Stimulated activated naive B cell treated with anti-CD40 and anti-IgM and Interleukin-4, amounts not matched to agents 10 μg/mL and 1 μg/mL and 100 μg/mL, for 72 hours (primary cell): ENCODE results near the gene OCA2.

ENCODE experiments used
- ATAC-seq, 2 donors: fragments of 150-1000 bp; cut with Tn5 transposase; replicated peaks; 2 replicates each; pipeline ENCODE4 v1.10.0; 2021; ENCODE audit warnings: moderate library complexity in 1 of 2
- DNase-seq: peaks from one replicate; pipeline ENCODE4 v3.0.0; 2021
- H3K27ac Mint-ChIP-seq: one replicate; pipeline ENCODE4 v1.8.0; 2022; ENCODE audit warnings: mild to moderate bottlenecking, mixed read lengths
- H3K27me3 Mint-ChIP-seq, 2 donors: one replicate each; pipeline ENCODE4 v1.8.0; 2022; ENCODE audit warnings: mixed read lengths in 2 of 2
- H3K36me3 Mint-ChIP-seq, 2 donors: one replicate each; pipeline ENCODE4 v1.8.0; 2022; ENCODE audit warnings: mixed read lengths in 2 of 2, mild to moderate bottlenecking in 1 of 2
- H3K4me1 Mint-ChIP-seq, 2 donors: one replicate each; pipeline ENCODE4 v1.8.0; 2022; ENCODE audit warnings: mixed read lengths in 2 of 2, mild to moderate bottlenecking in 1 of 2
- H3K4me3 Mint-ChIP-seq, 2 donors: one replicate each; pipeline ENCODE4 v1.8.0; 2022; ENCODE audit warnings: mild to moderate bottlenecking in 2 of 2, mixed read lengths in 2 of 2, moderate library complexity in 1 of 2
- H3K9me3 Mint-ChIP-seq, 2 donors: one replicate each; pipeline ENCODE4 v1.8.0; 2022; ENCODE audit warnings: mixed read lengths in 2 of 2, mild to moderate bottlenecking in 1 of 2

The OCA2 gene

DNA sequence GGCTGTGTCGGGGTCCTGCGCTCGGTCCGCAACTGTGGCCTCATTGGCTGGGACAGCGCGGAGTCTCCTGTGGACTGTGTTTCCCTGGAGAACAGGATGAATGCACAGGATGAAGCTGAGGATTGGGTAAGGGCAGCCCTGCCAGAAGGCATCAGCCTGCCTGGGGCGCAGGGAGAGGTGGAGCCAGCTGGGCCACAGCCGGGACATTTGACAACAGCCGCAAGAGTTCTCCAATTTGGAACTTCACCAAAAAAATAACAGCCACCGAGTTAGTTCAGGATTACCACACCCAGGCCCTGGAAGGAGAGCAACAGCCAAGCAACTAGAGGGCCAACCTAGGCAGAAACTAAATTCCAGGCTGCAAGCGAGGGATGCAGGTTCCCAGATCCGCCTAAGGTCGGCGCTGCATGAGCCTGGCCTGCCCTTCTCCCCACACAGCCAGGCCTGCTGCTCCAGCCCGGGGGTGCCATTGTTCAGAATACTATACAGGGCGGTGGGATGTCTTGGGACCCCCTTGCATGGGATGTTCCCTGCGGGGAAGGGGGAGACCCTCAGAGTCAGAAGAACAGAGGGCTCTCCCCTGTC lies 229.3 kb downstream of the OCA2 start:
- no peak for DNase-seq
- Mint-ChIP-seq H3K4me1 (peaks cover 0 to 2% of the 10 kb centered on the region in 2 donors), H3K27me3 (no peaks in the 10 kb centered on the region), H3K27ac (no peak overlapping the region), H3K4me3 (no peak overlapping the region), H3K9me3 (no peaks in the 10 kb centered on the region), H3K36me3 (no peaks in the 10 kb centered on the region)
- no peak for ATAC-seq

GRCh38 chr15:27868828-27869404 lies 230.2 kb downstream of the OCA2 start:
- Mint-ChIP-seq H3K36me3 (no peaks in the 10 kb centered on the region), H3K27ac (no peak overlapping the region), H3K27me3 (no peaks in the 10 kb centered on the region), H3K4me3 (no peak overlapping the region), H3K9me3 (no peaks in the 10 kb centered on the region), H3K4me1 (peaks cover 1 to 6% of the 10 kb centered on the region in 2 donors)
- ATAC-seq (no peak), DNase-seq (no peak)

GRCh38 chr15:27867861-27868260 lies 231.3 kb downstream of the OCA2 start:
- H3K27ac Mint-ChIP-seq: no peak overlapping the region
- H3K4me3 Mint-ChIP-seq: no peak overlapping the region
- H3K4me1 Mint-ChIP-seq: peaks cover 1 to 6% of the 10 kb centered on the region in 2 donors
- DNase-seq (no peak), ATAC-seq (no peak)
- H3K9me3 Mint-ChIP-seq: no peaks in the 10 kb centered on the region
- no peaks in the 10 kb centered on the region for H3K36me3 Mint-ChIP-seq
- H3K27me3 Mint-ChIP-seq: no peaks in the 10 kb centered on the region

DNA sequence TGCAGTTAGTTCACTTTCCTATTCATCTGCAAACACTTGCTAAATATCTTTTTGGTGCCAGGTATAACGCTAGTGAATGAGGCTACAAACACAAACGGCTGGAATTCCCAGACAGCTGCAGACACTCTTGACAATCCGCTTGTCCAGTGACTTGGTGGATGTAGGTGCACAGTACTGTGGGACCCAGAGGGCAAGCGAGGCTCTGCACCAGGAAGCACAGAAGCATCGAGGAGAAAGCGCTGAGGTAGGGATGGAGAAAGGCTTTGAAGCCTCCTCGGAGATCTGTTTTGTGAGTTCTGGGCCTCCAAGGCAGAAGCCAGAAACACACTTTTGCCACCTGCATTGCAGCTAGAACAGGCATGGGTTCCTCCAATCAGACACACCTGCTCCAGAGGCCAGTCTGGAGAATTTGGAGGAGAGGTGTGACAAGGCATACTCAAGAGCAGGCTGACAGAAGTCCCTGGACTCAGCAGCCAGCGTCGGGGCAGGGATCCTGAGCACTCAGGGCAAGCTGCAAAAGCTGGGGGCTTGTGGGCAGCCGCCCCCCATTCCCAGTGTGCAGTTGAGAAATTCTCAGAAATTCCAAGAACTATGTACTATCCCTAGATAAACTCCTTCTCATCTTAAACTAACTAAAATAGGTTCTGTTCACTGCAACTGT lies 232.5 kb downstream of the OCA2 start:
- Mint-ChIP-seq H3K36me3 (no peaks in the 10 kb centered on the region), H3K4me3 (no peak overlapping the region), H3K27me3 (no peaks in the 10 kb centered on the region), H3K27ac (no peak overlapping the region), H3K9me3 (peaks cover 0 to under 1% of the 10 kb centered on the region in 2 donors), H3K4me1 (peaks cover 1 to 6% of the 10 kb centered on the region in 2 donors)
- ATAC-seq: no peak
- no peak for DNase-seq

DNA sequence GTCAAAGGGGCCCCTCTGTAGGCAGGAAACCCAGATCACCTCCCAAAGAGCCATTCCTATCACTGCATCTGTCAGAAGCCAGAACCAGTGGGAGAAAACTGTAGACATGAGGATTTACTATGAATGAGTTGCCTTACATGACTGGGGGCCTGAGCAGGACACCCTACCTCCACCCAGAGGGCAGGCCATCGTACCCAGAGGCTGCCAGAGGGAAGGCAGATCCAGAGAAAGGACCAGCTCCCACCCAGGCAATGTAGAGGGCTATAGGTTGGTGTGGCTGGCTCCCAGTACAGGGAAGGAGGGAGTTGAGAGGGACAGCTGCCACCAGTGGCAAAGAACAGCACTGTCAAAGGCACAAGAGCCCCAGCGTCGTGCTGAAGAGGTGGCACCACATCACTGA lies 233.2 kb downstream of the OCA2 start:
- Mint-ChIP-seq H3K36me3 (no peaks in the 10 kb centered on the region), H3K4me1 (peaks cover 1 to 6% of the 10 kb centered on the region in 2 donors), H3K4me3 (no peak overlapping the region), H3K9me3 (peaks cover 0 to 8% of the 10 kb centered on the region in 2 donors), H3K27ac (no peak overlapping the region), H3K27me3 (no peaks in the 10 kb centered on the region)
- DNase-seq (no peak), ATAC-seq (peak in 1 of 2 donors; percentile 10)

DNA sequence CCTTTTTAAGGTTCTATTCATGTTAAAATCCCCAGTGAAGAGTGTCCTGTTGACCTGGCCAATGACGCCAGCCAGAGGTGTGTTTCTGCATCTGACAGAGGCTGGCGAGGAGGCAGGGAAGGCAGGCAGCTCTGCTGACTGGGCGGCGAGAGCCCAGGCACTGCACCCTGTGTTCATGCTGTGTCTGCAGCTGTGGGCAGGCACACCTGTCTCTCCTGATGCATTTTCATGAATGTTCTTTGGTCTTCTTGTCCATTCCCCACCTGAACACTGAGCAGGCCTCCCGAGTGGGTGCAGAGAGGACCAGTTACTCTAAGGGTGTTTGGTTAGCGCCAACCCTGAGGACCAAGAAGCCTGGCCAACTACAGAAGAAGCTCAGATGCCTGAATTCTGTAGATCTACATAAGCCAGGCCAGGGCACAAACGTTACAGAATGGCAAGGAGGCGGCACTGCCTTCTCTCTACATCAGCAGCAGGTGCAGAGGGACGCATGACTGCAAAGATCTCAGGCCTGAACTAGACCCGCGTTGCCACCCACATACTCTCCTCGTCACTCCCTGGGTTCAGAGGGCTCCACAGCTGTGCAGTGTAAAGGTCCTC lies 233.7 kb downstream of the OCA2 start:
- no peak for DNase-seq
- no peak overlapping the region for H3K27ac Mint-ChIP-seq
- no peaks in the 10 kb centered on the region for H3K27me3 Mint-ChIP-seq
- peaks cover 1 to 6% of the 10 kb centered on the region in 2 donors for H3K4me1 Mint-ChIP-seq
- ATAC-seq: peak in 1 of 2 donors; percentile 16
- H3K9me3 Mint-ChIP-seq: peaks cover 0 to 13% of the 10 kb centered on the region in 2 donors
- H3K4me3 Mint-ChIP-seq: no peak overlapping the region
- no peaks in the 10 kb centered on the region for H3K36me3 Mint-ChIP-seq

DNA sequence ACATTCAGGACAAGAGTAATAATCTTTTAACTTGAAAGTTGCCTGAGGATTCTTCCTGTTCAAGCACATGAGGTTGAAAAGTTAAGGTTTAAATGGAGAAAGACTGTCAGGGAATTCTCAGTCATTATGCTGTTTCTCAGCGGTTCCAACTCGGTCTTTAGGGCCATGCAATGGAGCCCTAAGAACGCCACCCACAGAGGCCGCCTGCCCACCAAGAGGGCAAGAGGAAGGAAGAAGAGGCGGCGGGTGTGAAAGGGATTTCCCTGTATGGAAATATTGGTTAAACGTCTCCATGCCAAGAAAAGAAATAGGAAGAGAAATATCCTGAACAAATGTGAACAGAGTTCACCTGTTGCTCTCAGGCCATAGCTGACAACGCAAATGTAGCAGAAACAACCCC lies 234.4 kb downstream of the OCA2 start:
- Mint-ChIP-seq H3K27ac (no peak overlapping the region), H3K27me3 (no peaks in the 10 kb centered on the region), H3K4me1 (peaks cover 1 to 6% of the 10 kb centered on the region in 2 donors), H3K9me3 (peaks cover 0 to 13% of the 10 kb centered on the region in 2 donors), H3K36me3 (no peaks in the 10 kb centered on the region), H3K4me3 (no peak overlapping the region)
- ATAC-seq: peak in 1 of 2 donors; percentile 20
- DNase-seq: no peak

GRCh38 chr15:27864086-27864485 lies 235.0 kb downstream of the OCA2 start:
- no peak overlapping the region for H3K27ac Mint-ChIP-seq
- no peak for ATAC-seq
- peaks cover 0 to 13% of the 10 kb centered on the region in 2 donors for H3K9me3 Mint-ChIP-seq
- peaks cover 1 to 6% of the 10 kb centered on the region in 2 donors for H3K4me1 Mint-ChIP-seq
- H3K27me3 Mint-ChIP-seq: no peaks in the 10 kb centered on the region
- no peaks in the 10 kb centered on the region for H3K36me3 Mint-ChIP-seq
- DNase-seq: no peak
- H3K4me3 Mint-ChIP-seq: no peak overlapping the region

- H3K27ac Mint-ChIP-seq: no peak overlapping the region
- ATAC-seq: no peak
Measured at GRCh38 chr15:27863000-27863399, 236.1 kb downstream of the OCA2 start.

DNA sequence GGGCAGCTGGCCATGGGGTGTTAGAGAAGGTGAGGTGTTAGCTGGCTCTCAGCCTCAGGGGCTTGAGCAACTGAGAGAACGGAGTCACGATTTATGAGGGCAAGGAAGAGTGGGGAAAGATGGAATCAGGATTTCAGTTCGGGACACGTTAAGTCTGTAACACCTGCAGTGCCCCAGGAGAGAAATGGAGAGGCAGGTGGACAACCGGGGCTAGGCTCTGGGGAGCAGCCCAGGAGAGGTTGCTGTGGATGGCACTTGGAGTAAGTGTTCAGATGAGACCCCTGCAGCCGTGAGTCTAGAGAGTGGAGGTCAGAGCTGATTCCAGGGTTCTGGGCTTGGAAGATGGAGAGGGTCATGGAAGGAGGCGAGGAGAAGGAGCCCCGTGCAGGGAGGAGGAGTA lies 237.9 kb downstream of the OCA2 start:
- H3K27ac Mint-ChIP-seq: no peak overlapping the region
- peaks cover 6 to 20% of the 10 kb centered on the region in 2 donors for H3K9me3 Mint-ChIP-seq
- ATAC-seq (no peak), DNase-seq (no peak)
- peaks cover 1 to 6% of the 10 kb centered on the region in 2 donors for H3K4me1 Mint-ChIP-seq
- no peak overlapping the region for H3K4me3 Mint-ChIP-seq
- no peaks in the 10 kb centered on the region for H3K36me3 Mint-ChIP-seq
- no peaks in the 10 kb centered on the region for H3K27me3 Mint-ChIP-seq

More at GRCh38 chr15:27863000-27863399, 236.1 kb downstream of the OCA2 start:
- H3K9me3 Mint-ChIP-seq: peaks cover 0 to 13% of the 10 kb centered on the region in 2 donors
- H3K36me3 Mint-ChIP-seq: no peaks in the 10 kb centered on the region
- no peak overlapping the region for H3K4me3 Mint-ChIP-seq
- peaks cover 1 to 6% of the 10 kb centered on the region in 2 donors for H3K4me1 Mint-ChIP-seq
- H3K27me3 Mint-ChIP-seq: no peaks in the 10 kb centered on the region
- no peak for DNase-seq

- Mint-ChIP-seq H3K4me1 (no peaks in the 10 kb centered on the region), H3K9me3 (peaks cover 6 to 12% of the 10 kb centered on the region in 2 donors)
Measured at GRCh38 chr15:27855137-27855536, 244.0 kb downstream of the OCA2 start.

DNA sequence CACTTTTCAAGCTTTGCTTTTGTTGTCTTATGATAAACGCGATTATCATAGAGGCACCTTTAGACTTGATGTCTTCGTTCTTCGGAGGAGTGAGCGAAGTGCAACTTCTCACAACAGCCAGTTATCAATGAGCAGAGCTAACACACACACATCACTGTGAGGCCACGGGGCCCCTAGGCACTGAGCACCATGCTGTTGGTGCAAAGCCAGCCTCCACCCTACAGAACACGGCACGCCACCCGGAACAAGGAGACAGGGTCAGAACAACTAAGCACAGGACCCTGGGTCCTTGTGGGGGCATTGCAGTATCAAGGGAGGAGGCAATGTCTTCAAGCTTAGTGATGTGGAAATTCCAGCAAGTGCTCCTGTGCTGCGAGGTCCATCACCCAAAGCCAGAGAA lies 244.5 kb downstream of the OCA2 start:
- H3K9me3 Mint-ChIP-seq: peaks cover 6 to 12% of the 10 kb centered on the region in 2 donors
- ATAC-seq (no peak), DNase-seq (no peak)
- no peak overlapping the region for H3K27ac Mint-ChIP-seq
- H3K27me3 Mint-ChIP-seq: no peaks in the 10 kb centered on the region
- H3K4me3 Mint-ChIP-seq: no peak overlapping the region
- no peaks in the 10 kb centered on the region for H3K4me1 Mint-ChIP-seq
- H3K36me3 Mint-ChIP-seq: no peaks in the 10 kb centered on the region

More at GRCh38 chr15:27855137-27855536, 244.0 kb downstream of the OCA2 start:
- Mint-ChIP-seq H3K4me3 (no peak overlapping the region), H3K27me3 (no peaks in the 10 kb centered on the region), H3K27ac (no peak overlapping the region), H3K36me3 (no peaks in the 10 kb centered on the region)
- ATAC-seq (no peak), DNase-seq (no peak)

DNA sequence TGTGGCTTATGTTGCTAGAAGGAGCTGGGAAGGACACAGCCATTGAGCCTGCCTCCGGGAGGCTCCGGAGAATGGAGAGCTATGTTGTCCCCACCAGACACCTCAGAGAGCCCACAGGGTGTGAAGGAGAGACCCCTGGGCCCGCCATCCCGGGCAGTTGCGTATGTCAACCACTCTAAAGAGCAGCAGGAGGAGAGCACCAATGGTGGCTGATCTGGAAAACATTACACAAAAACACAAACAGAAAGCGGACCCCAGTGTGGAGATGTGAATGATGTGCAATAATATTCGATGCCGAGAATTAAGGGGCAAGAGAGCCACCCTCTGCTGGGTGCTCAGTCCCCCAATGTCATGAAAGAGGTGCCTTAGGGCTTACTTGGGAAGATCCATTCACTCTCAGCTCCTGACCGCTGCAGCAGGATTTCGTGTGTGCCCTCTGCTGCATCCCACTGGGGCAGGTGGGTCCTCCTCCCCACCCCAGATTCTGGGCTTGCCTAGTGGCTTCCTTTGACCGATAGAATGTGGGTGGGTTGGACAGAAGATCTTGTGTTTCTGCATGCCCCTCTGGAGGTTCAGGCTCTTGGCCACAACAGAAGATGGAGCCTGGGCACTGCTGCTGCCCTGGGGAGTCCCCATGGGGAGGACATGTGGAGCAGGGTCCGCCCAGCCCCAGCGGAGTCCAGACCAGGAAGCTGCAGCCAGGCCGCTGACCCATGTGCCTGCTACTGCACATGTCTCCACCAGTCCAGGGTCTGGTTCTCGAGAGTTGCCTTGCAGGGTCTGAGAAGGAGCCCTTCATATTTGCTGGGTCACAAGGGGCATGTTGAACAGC lies 245.3 kb downstream of the OCA2 start:
- H3K4me1 Mint-ChIP-seq: no peaks in the 10 kb centered on the region
- H3K27me3 Mint-ChIP-seq: no peaks in the 10 kb centered on the region
- no peak overlapping the region for H3K27ac Mint-ChIP-seq
- H3K4me3 Mint-ChIP-seq: no peak overlapping the region
- ATAC-seq (no peak), DNase-seq (no peak)
- H3K9me3 Mint-ChIP-seq: peaks cover 6 to 16% of the 10 kb centered on the region in 2 donors
- H3K36me3 Mint-ChIP-seq: no peaks in the 10 kb centered on the region

DNA sequence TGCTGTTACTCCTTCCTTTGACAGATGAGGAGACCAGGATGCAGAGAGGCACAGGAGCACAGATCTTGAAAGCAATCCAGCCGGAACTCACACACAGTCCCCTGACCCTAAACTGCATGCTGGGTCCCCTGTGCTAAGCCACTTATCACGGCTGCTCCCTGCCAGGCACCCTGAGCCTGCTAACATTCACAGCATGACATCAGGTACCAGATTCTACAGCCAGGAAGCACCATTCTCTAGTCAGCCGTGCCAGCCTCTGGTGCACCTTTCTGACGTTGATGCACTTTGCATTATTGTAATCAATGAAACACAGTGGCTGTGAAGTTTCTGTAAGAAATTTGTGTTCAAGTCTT lies 247.3 kb downstream of the OCA2 start:
- Mint-ChIP-seq H3K27ac (no peak overlapping the region), H3K4me1 (no peaks in the 10 kb centered on the region), H3K4me3 (no peak overlapping the region), H3K27me3 (no peaks in the 10 kb centered on the region), H3K36me3 (no peaks in the 10 kb centered on the region), H3K9me3 (peaks cover 3 to 11% of the 10 kb centered on the region in 2 donors)
- DNase-seq (no peak), ATAC-seq (no peak)
